ENCODE measurements around the gene ZNF407.

Gene ZNF407

GRCh38 chr18:75036917-75037688 is 439.4 kb downstream of the ZNF407 start:
- TF ChIP-seq CEBPB (IDR thresholded peaks at IDR 0.05) (no peak), ZBTB7A (IDR thresholded peaks at IDR 0.05; ENCODE audit: low read depth) (no peak), MAX (IDR thresholded peaks at IDR 0.05) (no peak), TAF1 (IDR thresholded peaks at IDR 0.05; ENCODE audit: low read depth) (no peak), TCF12 (IDR thresholded peaks at IDR 0.05; ENCODE audit: low read depth) (no peak), CREB1 (IDR thresholded peaks at IDR 0.05; ENCODE audit: low read depth) (no peak), REST (IDR thresholded peaks at IDR 0.05; ENCODE audit: low read depth) (no peak), EGR1 (IDR thresholded peaks at IDR 0.05) (no peak), FOXM1 (IDR thresholded peaks at IDR 0.05; ENCODE audit: borderline replicate concordance, low read depth) (no peak), USF1 (IDR thresholded peaks at IDR 0.05) (no peak), YY1 (IDR thresholded peaks at IDR 0.05; ENCODE audit: low read depth) (no peak), EP300 (IDR thresholded peaks at IDR 0.05; ENCODE audit: borderline replicate concordance) (no peak), NFIC (IDR thresholded peaks at IDR 0.05) (no peak), TEAD4 (IDR thresholded peaks at IDR 0.05) (no peak), RAD21 (IDR thresholded peaks at IDR 0.05; ENCODE audit: low read depth) (no peak)

- TF ChIP-seq TCF12 (IDR thresholded peaks at IDR 0.05; ENCODE audit: low read depth) (no peak), MAX (IDR thresholded peaks at IDR 0.05) (no peak), FOXM1 (IDR thresholded peaks at IDR 0.05; ENCODE audit: borderline replicate concordance, low read depth) (no peak), CEBPB (IDR thresholded peaks at IDR 0.05) (no peak), ZBTB7A (IDR thresholded peaks at IDR 0.05; ENCODE audit: low read depth) (no peak), NFIC (IDR thresholded peaks at IDR 0.05) (no peak), REST (IDR thresholded peaks at IDR 0.05; ENCODE audit: low read depth) (no peak), RAD21 (IDR thresholded peaks at IDR 0.05; ENCODE audit: low read depth) (no peak), EGR1 (IDR thresholded peaks at IDR 0.05) (no peak), EP300 (IDR thresholded peaks at IDR 0.05; ENCODE audit: borderline replicate concordance) (no peak), USF1 (IDR thresholded peaks at IDR 0.05) (no peak), TAF1 (IDR thresholded peaks at IDR 0.05; ENCODE audit: low read depth) (no peak)
Measured at GRCh38 chr18:75037689-75037955, 440.0 kb downstream of the ZNF407 start.

GRCh38 chr18:75041586-75041985 is 443.9 kb downstream of the ZNF407 start:
- TF ChIP-seq TEAD4 (IDR thresholded peaks at IDR 0.05) (no peak), CREB1 (IDR thresholded peaks at IDR 0.05; ENCODE audit: low read depth) (no peak), EGR1 (IDR thresholded peaks at IDR 0.05) (no peak), CEBPB (IDR thresholded peaks at IDR 0.05) (no peak), RAD21 (IDR thresholded peaks at IDR 0.05; ENCODE audit: low read depth) (peak; percentile 40; the same call in 1 of the 2 replicates)

GRCh38 chr18:75043478-75043877 is 445.8 kb downstream of the ZNF407 start:
- TF ChIP-seq MAX (IDR thresholded peaks at IDR 0.05) (no peak), REST (IDR thresholded peaks at IDR 0.05; ENCODE audit: low read depth) (no peak), TAF1 (IDR thresholded peaks at IDR 0.05; ENCODE audit: low read depth) (no peak), YY1 (IDR thresholded peaks at IDR 0.05; ENCODE audit: low read depth) (no peak), CREB1 (IDR thresholded peaks at IDR 0.05; ENCODE audit: low read depth) (no peak), EP300 (IDR thresholded peaks at IDR 0.05; ENCODE audit: borderline replicate concordance) (no peak), FOXM1 (IDR thresholded peaks at IDR 0.05; ENCODE audit: borderline replicate concordance, low read depth) (no peak), CEBPB (IDR thresholded peaks at IDR 0.05) (no peak)

Data from Ishikawa (cell line).